HCT116 (cell line): ENCODE measurements around the gene GSTA1. TPM values are rescaled to one million over a fixed set of nuclear protein-coding genes. Genes with fewer than 3 reads are reported as not detected.
A peak's percentile ranks its signal among the peaks of the same experiment; 100 is the strongest.

ENCODE experiments used
- ATAC-seq: fragments of 200-7000 bp; cut with Tn5 transposase; 2 replicates; pipeline ENCODE4 v1.9.1; 2020; ENCODE audit warnings: mild to moderate bottlenecking, moderate library complexity
- BruUV-seq: library from RNA; stranded (reverse); fragments of 400-500 nt; replicated peaks from 2 replicates; lab custom pipeline; 2021; lab: Mats Ljungman, UMichigan
- CTCF ChIA-PET: fragments of 300-600 bp; sonication (Branson Sonifier 250); formaldehyde crosslinking; loops from one replicate; lab custom pipeline; 2021; ENCODE audit warnings: antibody characterized with exemption; lab: Charles Lee
- POLR2A ChIA-PET: fragments of 300-600, 350-600 bp; sonication (Branson Sonifier 250); formaldehyde crosslinking; loops from one replicate; lab custom pipeline; 2021; ENCODE audit warnings: antibody characterized with exemption; lab: Charles Lee
- RAD21 ChIA-PET, 2 experiments: fragments of 300-600 bp; sonication (Branson Sonifier 250); formaldehyde crosslinking; loops; one replicate each; lab custom pipeline; 2023; ENCODE audit warnings: low total read pairs in 2 of 2; ENCODE audit not compliant: uncharacterized antibody in 2 of 2, unreplicated experiment in 2 of 2, low non-redundant PET in 1 of 2; lab: Charles Lee
- DNase-seq: peaks from one replicate; pipeline ENCODE4 v3.0.0-alpha.2; 2010; ENCODE audit warnings: low read depth, low spot score
- H2AFZ ChIP-seq: fragments of 200-600 bp; shearing (Covaris generic), sonication (generic); 2 replicates; pipeline ENCODE4 v1.6.1; 2017; ENCODE audit warnings: low read depth, mixed run types, mixed read lengths, antibody characterized with exemption, low read length; ENCODE audit not compliant: poor library complexity, severe bottlenecking
- H3K27ac ChIP-seq: 2 replicates; pipeline ENCODE4 v1.5.1; 2012; ENCODE audit warnings: low read depth, low read length
- H3K27me3 ChIP-seq: fragments of 200-600 bp; sonication (generic); 2 replicates; pipeline ENCODE4 v1.6.1; 2016; ENCODE audit warnings: mixed run types, low read length, mixed read lengths; ENCODE audit not compliant: insufficient read depth
- H3K36me3 ChIP-seq, 2 experiments: fragments of 200-500 bp in 1 of 2; fragments of 200-600 bp in 1 of 2; sonication (Bioruptor generic) in 1 of 2; sonication (generic) in 1 of 2; 2 replicates each; pipeline versions ENCODE4 v1.5.1 to v1.6.1; 2014 to 2016; ENCODE audit warnings: low read length in 2 of 2, inconsistent platforms in 1 of 2, mixed read lengths in 1 of 2, mixed run types in 1 of 2; ENCODE audit not compliant: insufficient read depth in 2 of 2, control insufficient read depth in 1 of 2
- H3K4me1 ChIP-seq, 2 experiments: fragments of 200-600 bp in 1 of 2; sonication (generic) in 1 of 2; 2 replicates each; pipeline versions ENCODE4 v1.5.1 to v1.6.1; 2012 to 2017; ENCODE audit warnings: low read length in 2 of 2, inconsistent platforms in 1 of 2, mild to moderate bottlenecking in 1 of 2, mixed read lengths in 1 of 2, mixed run types in 1 of 2, moderate library complexity in 1 of 2; ENCODE audit not compliant: insufficient read depth in 2 of 2, control insufficient read depth in 1 of 2
- H3K4me2 ChIP-seq: fragments of 200-600 bp; sonication (generic); 2 replicates; pipeline ENCODE4 v1.6.1; 2017; ENCODE audit warnings: mixed run types, low read length, mixed read lengths
- H3K4me3 ChIP-seq, 2 experiments: fragments of 200-600 bp in 1 of 2; sonication (generic) in 1 of 2; replicated peaks in 1 of 2; 2 replicates each; pipeline ENCODE4 v1.5.1; 2011 to 2016; ENCODE audit warnings: low read length in 2 of 2, control low read depth in 1 of 2, low read depth in 1 of 2, mild to moderate bottlenecking in 1 of 2, mixed read lengths in 1 of 2, mixed run types in 1 of 2
- H3K79me2 ChIP-seq: fragments of 200-600 bp; sonication (generic); 2 replicates; pipeline ENCODE4 v1.6.1; 2017; ENCODE audit warnings: mild to moderate bottlenecking, mixed run types, low read length, moderate library complexity, mixed read lengths; ENCODE audit not compliant: insufficient read depth
- H3K9ac ChIP-seq: fragments of 200-600 bp; sonication (generic); 2 replicates; pipeline ENCODE4 v1.6.1; 2016; ENCODE audit warnings: low read length, mixed read lengths
- H3K9me2 ChIP-seq: fragments of 200-600 bp; sonication (generic), shearing (Covaris generic); 2 replicates; pipeline ENCODE4 v1.6.1; 2017; ENCODE audit warnings: mixed run types, mild to moderate bottlenecking, moderate library complexity; ENCODE audit not compliant: insufficient read depth
- H3K9me3 ChIP-seq, 2 experiments: fragments of 200-500 bp in 1 of 2; fragments of 200-600 bp in 1 of 2; sonication (Bioruptor generic) in 1 of 2; sonication (generic) in 1 of 2; 2 replicates each; pipeline ENCODE4 v1.6.1; 2014 to 2017; ENCODE audit warnings: low read length in 2 of 2, mixed read lengths in 2 of 2, inconsistent platforms in 1 of 2, low read depth in 1 of 2, mild to moderate bottlenecking in 1 of 2, mixed run types in 1 of 2, moderate library complexity in 1 of 2; ENCODE audit not compliant: control insufficient read depth in 1 of 2, insufficient read depth in 1 of 2
- H4K20me1 ChIP-seq: fragments of 200-600 bp; sonication (generic), shearing (Covaris generic); 2 replicates; pipeline ENCODE4 v1.6.1; 2017; ENCODE audit warnings: mixed run types, mild to moderate bottlenecking, moderate library complexity; ENCODE audit not compliant: insufficient read depth
- ATF3 ChIP-seq: IDR thresholded peaks from 2 replicates; pipeline ENCODE4 v1.6.1; 2012
- CBX3 ChIP-seq: IDR thresholded peaks from 2 replicates; pipeline ENCODE4 v1.6.1; 2012; ENCODE audit warnings: low read depth
- CEBPB ChIP-seq: IDR thresholded peaks from 2 replicates; pipeline ENCODE4 v1.6.1; 2012; ENCODE audit warnings: low read depth
- CTCF ChIP-seq, 3 experiments: fragments of 200-600 bp in 1 of 3; sonication (generic) in 1 of 3; IDR thresholded peaks in 2 of 3; conservative IDR thresholded peaks in 1 of 3; 2 replicates each; pipeline ENCODE4 v1.5.1; 2012 to 2017; ENCODE audit warnings: low read depth in 2 of 3, low read length in 2 of 3, antibody characterized with exemption in 1 of 3, borderline replicate concordance in 1 of 3, control low read depth in 1 of 3, mild to moderate bottlenecking in 1 of 3, mixed read lengths in 1 of 3, mixed run types in 1 of 3, moderate library complexity in 1 of 3; ENCODE audit not compliant: insufficient read depth in 1 of 3
- EGR1 ChIP-seq: IDR thresholded peaks from 2 replicates; pipeline ENCODE4 v1.6.1; 2012; ENCODE audit warnings: low read depth
- ELF1 ChIP-seq: IDR thresholded peaks from 2 replicates; pipeline ENCODE4 v1.6.1; 2012; ENCODE audit warnings: low read depth, borderline replicate concordance
- EZH2 ChIP-seq: fragments of 200-600 bp; sonication (generic); IDR thresholded peaks from 2 replicates; pipeline ENCODE4 v1.6.1; 2017; ENCODE audit warnings: antibody characterized with exemption, mixed run types
- FOSL1 ChIP-seq: IDR thresholded peaks from 2 replicates; pipeline ENCODE4 v1.6.1; 2012; ENCODE audit warnings: low read depth
- REST ChIP-seq: IDR thresholded peaks from 2 replicates; pipeline ENCODE4 v1.6.1; 2012; ENCODE audit warnings: low read depth
- SIN3A ChIP-seq: IDR thresholded peaks from 2 replicates; pipeline ENCODE4 v1.6.1; 2012; ENCODE audit warnings: low read depth
- SP1 ChIP-seq: IDR thresholded peaks from 2 replicates; pipeline ENCODE4 v1.6.1; 2012; ENCODE audit warnings: low read depth
- SRF ChIP-seq: IDR thresholded peaks from 2 replicates; pipeline ENCODE4 v1.6.1; 2012; ENCODE audit warnings: low read depth
- TCF7L2 ChIP-seq: IDR thresholded peaks from 2 replicates; pipeline ENCODE4 v1.7.0; 2011; ENCODE audit warnings: borderline replicate concordance, inconsistent platforms; ENCODE audit not compliant: insufficient read depth, insufficient read length; ENCODE audit errors: extremely low read depth
- YY1 ChIP-seq: IDR thresholded peaks from 2 replicates; pipeline ENCODE4 v1.6.1; 2011; ENCODE audit warnings: low read length, low read depth, moderate library complexity, mild to moderate bottlenecking; ENCODE audit not compliant: insufficient replicate concordance; ENCODE audit errors: extremely low read depth
- ZFX ChIP-seq: fragments of 450-650 bp; IDR thresholded peaks from 2 replicates; pipeline ENCODE4 v1.6.1; 2017
- intact Hi-C: fragments of 100-400 bp; cut with micrococcal nuclease; formaldehyde crosslinking; loops from 2 replicates; pipeline ENCODE4 v1.10.0; 2022
- total RNA-seq: library from RNA; stranded (reverse); gene quantifications from one replicate; pipeline ENCODE4 v1.2.1, GENCODE V29; 2021; ENCODE audit not compliant: unreplicated experiment
- TF ChIP-seq, protein P1 (sequence below): IDR thresholded peaks from 2 replicates; pipeline ENCODE4 v1.6.1; 2011; ENCODE audit warnings: mild to moderate bottlenecking, low read length, moderate library complexity; ENCODE audit not compliant: insufficient replicate concordance; ENCODE audit errors: extremely low read depth

Gene GSTA1
- total RNA-seq, 1 experiment from 2014 or later = 0.57 TPM

- TF ChIP-seq, protein P1, sequence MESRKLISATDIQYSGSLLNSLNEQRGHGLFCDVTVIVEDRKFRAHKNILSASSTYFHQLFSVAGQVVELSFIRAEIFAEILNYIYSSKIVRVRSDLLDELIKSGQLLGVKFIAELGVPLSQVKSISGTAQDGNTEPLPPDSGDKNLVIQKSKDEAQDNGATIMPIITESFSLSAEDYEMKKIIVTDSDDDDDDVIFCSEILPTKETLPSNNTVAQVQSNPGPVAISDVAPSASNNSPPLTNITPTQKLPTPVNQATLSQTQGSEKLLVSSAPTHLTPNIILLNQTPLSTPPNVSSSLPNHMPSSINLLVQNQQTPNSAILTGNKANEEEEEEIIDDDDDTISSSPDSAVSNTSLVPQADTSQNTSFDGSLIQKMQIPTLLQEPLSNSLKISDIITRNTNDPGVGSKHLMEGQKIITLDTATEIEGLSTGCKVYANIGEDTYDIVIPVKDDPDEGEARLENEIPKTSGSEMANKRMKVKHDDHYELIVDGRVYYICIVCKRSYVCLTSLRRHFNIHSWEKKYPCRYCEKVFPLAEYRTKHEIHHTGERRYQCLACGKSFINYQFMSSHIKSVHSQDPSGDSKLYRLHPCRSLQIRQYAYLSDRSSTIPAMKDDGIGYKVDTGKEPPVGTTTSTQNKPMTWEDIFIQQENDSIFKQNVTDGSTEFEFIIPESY = no peak
- TF ChIP-seq ATF3 = no peak
- 0 out of 2 replicates have a peak, but pooled peaks have one; percentile 13 for TF ChIP-seq FOSL1
- no peak for TF ChIP-seq ZFX
- TF ChIP-seq ELF1 = no peak
- TF ChIP-seq REST = no peak
These were observed 35.8 kb upstream of the GSTA1 start (continued) for GRCh38 chr6:52839124-52840055.

- DNase-seq (no peak), ATAC-seq (no peak)
- no peak overlapping the region for H3K4me2 ChIP-seq
- H3K9ac ChIP-seq = no peak overlapping the region
- intact Hi-C loops = no loop called here
- no peaks in the 10 kb centered on the region for H3K9me2 ChIP-seq
- no peak overlapping the region for H2AFZ ChIP-seq
- no peaks in the 10 kb centered on the region for H3K27me3 ChIP-seq
- no TSS peak for BruUV-seq
- RAD21 ChIA-PET = no interaction called here
- CTCF ChIA-PET = no interaction called here
- H3K79me2 ChIP-seq = no peaks in the 10 kb centered on the region
- H3K27ac ChIP-seq = no peak overlapping the region
- H3K36me3 ChIP-seq = no peaks in the 10 kb centered on the region
- H3K9me3 ChIP-seq = no peaks in the 10 kb centered on the region
- POLR2A ChIA-PET = no interaction called here
- no peaks in the 10 kb centered on the region; a peak in 1 of 4 replicates for H3K4me1 ChIP-seq
- no peaks in the 10 kb centered on the region for H4K20me1 ChIP-seq
- no peak overlapping the region for H3K4me3 ChIP-seq
- TF ChIP-seq SP1 (no peak), SRF (no peak), SIN3A (no peak), CEBPB (no peak), FOSL1 (no peak), YY1 (no peak), CTCF (IDR thresholded peaks at IDR 0.05 in 2 of 3, conservative IDR thresholded peaks at IDR 0.05 in 1 of 3; ENCODE audit: borderline replicate concordance in 1 of 3, insufficient read depth in 1 of 3, low read depth in 2 of 3, low read length in 2 of 3) (no peak), EGR1 (no peak), EZH2 (no peak), CBX3 (no peak), ELF1 (no peak), ATF3 (no peak), TCF7L2 (no peak)
These were observed 30.9 kb upstream of the GSTA1 start for GRCh38 chr6:52834481-52834880.
